Cardiac fibroblast (primary cell): ENCODE results near the gene TRABD2A.
A peak's percentile ranks its signal among the peaks of the same experiment; 100 is the strongest.

ENCODE experiments used
- DNase-seq, 2 donors: peaks; one replicate each; pipeline versions ENCODE4 v3.0.0 to v3.0.0-alpha.2; 2010; ENCODE audit warnings: low read depth in 2 of 2
- H3K4me3 ChIP-seq, 2 donors: replicated peaks in 1 of 2; 1 replicate in 1 of 2; 2 replicates in 1 of 2; pipeline ENCODE4 v1.5.1; 2011; ENCODE audit warnings: low read depth in 2 of 2, low read length in 2 of 2, mild to moderate bottlenecking in 2 of 2, moderate library complexity in 1 of 2
- TF ChIP-seq, protein P1 (sequence below): IDR thresholded peaks from one replicate; pipeline ENCODE4 v1.5.1; 2011; ENCODE audit warnings: low read depth, mild to moderate bottlenecking, low read length, inconsistent platforms

Gene TRABD2A

DNA sequence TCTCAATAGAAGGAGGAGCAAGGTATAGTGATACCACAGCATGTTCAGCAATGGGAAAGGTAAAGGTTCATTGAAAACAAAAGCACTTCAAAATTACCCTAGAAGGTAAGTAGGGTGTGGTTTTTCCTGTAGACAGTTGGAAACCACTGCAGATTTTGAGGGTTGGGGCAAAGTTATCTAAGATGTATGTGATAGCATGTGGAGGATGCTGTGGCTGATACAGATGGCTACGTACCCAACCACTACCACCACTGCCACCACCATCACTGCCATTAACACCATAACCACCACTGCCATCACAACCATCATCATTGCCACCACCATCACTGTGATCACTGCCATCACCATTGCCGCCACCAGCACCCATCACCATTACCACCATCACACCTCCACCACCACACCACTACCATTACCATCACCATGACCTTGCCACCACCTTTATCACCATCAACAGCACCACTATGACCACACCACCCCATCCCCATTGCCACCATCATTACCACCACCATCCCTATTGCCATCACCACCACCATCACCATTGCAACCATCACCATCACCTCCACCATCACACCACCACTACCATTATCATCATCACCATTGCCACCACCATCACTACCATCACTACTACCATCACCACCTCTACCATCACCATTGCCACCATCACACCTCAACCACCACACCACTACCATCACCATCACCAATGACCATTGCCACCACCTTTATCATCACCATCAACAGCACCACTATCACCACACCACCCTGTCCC is 28.2 kb upstream of the TRABD2A start:
- no peak overlapping the region for H3K4me3 ChIP-seq
- DNase-seq = no peak
- TF ChIP-seq, protein P1, sequence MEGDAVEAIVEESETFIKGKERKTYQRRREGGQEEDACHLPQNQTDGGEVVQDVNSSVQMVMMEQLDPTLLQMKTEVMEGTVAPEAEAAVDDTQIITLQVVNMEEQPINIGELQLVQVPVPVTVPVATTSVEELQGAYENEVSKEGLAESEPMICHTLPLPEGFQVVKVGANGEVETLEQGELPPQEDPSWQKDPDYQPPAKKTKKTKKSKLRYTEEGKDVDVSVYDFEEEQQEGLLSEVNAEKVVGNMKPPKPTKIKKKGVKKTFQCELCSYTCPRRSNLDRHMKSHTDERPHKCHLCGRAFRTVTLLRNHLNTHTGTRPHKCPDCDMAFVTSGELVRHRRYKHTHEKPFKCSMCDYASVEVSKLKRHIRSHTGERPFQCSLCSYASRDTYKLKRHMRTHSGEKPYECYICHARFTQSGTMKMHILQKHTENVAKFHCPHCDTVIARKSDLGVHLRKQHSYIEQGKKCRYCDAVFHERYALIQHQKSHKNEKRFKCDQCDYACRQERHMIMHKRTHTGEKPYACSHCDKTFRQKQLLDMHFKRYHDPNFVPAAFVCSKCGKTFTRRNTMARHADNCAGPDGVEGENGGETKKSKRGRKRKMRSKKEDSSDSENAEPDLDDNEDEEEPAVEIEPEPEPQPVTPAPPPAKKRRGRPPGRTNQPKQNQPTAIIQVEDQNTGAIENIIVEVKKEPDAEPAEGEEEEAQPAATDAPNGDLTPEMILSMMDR = no peak

DNA sequence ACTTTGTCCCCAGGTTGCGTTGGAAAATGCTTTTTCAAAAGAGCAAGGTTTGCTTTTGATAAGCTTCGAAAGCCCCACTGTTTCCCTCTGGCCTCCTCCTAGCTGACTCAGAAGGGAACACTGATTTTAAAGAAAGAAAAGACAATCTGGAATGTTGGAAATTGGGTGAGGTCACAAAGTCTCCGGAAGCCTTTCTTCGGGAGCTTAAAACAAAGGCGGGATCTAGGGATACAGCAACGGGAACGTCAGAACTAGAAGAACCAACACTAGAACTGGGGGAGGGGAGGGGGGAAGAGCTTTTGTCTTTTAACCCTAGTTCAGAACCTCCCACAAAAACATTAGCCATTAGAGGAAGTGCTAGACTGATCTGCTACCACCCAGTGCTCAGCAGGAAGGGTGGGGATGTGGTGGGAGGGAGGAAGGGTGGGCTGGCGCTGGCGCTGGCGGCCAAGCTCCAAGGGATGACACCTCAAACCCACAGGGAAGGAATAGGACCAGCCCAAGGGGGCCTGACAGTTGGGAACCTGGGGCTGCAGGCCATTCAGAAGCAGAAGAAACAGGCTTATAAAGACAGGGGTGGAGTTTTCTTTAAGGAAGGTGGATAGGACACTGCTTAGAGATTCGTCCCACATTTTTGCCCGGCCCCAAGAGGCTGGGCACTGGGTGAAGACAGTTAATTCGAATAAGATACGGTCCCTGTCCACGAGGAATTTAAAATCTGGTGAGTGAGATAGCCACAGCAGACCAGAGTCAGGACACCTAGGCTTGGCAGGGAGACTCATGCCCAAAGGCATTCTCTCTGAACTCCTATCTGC is 26.2 kb upstream of the TRABD2A start:
- peak; percentile 89 to 94 for DNase-seq
- TF ChIP-seq, protein P1 = no peak
- H3K4me3 ChIP-seq = peak overlapping the region; percentile 83 to 94

GRCh38 chr2:84906108-84906899 is 25.4 kb upstream of the TRABD2A start:
- peak overlapping the region; percentile 83 to 94 for H3K4me3 ChIP-seq
- TF ChIP-seq, protein P1 = no peak
- DNase-seq = no peak

GRCh38 chr2:84905181-84906107 is 24.6 kb upstream of the TRABD2A start, which contains the start of gene TMSB10:
TSS of gene TMSB10 (plus strand) at chr2:84905656.
- TF ChIP-seq, protein P1 = no peak
- DNase-seq = peak; percentile 87 to 93
- H3K4me3 ChIP-seq = peak within 1 kb of the TSS; percentile 83 to 94

GRCh38 chr2:84904717-84905174 is 23.9 kb upstream of the TRABD2A start:
- TF ChIP-seq, protein P1 = no peak
- peak; percentile 71 to 78 for DNase-seq
- H3K4me3 ChIP-seq = peak overlapping the region; percentile 82 to 94

DNA sequence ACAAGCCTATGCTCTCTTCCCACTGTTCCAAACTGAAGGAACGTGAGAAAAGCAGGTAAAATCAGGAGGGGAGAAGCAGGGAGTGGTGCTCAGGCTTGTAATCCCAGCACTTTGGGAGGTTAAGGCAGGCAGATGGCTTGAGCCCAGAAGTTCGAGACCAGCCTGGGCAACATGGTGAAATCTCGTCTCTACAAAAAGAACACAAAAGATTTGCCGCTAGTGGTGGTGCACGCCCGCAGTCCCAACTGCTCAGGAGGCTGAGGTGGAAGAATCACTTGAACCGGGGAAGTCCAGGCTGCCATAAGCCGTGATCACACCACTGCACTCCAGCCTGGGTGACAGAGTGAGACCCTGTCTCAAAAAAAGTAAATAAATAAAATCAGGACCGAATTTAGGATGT is 23.3 kb upstream of the TRABD2A start:
- H3K4me3 ChIP-seq = peak overlapping the region in 1 of 2 donors; percentile 94
- TF ChIP-seq, protein P1 = no peak

More for the DNA sequence above, 23.3 kb upstream of the TRABD2A start:
- DNase-seq = no peak
